ENCODE data around the gene NHERF1.

GRCh38 chr17:74731347-74731605, 17.2 kb upstream of the NHERF1 start:
- TF ChIP-seq CTCF (conservative IDR thresholded peaks at IDR 0.05; ENCODE audit: low read depth, low read length) = no peak
- no peak for TF ChIP-seq ELK1 (IDR thresholded peaks at IDR 0.05; ENCODE audit: borderline replicate concordance, low read depth, low read length)
- no peak for TF ChIP-seq POLR2A (IDR thresholded peaks at IDR 0.05; ENCODE audit: low read depth, low read length)
- TF ChIP-seq RFX5 (IDR thresholded peaks at IDR 0.05; ENCODE audit: low read depth, low read length) = no peak
- TF ChIP-seq CEBPB (IDR thresholded peaks at IDR 0.05; ENCODE audit: low read depth, low read length) = no peak
- TF ChIP-seq RAD21 (IDR thresholded peaks at IDR 0.05; ENCODE audit: low read length) = no peak
